Astrocyte of the hippocampus (primary cell): ENCODE results near the gene FRMPD4.

ENCODE experiments used
- DNase-seq: peaks from one replicate; pipeline ENCODE4 v3.0.0; 2011; ENCODE audit warnings: low read depth, low spot score

FRMPD4 gene

DNA sequence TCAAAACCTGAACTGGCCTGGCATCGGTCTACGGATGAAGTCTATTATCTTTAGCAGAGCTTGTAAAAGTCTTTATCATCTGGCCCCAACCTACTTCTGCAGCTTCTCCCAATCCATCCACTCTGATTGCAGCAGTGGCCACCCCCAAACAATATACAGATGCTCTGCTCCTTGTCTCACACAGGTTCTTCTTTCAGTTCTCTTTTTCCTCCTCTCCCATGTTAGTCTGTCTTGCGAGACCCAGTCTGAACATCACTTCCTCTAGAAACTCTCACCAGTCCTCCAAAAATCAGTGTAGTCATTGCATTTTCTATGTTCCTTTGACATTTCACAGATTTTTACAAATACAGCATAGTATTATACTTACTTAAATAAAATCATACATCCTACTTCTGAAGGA is 163.0 kb downstream of the FRMPD4 start:
- DNase-seq = no peak

DNA sequence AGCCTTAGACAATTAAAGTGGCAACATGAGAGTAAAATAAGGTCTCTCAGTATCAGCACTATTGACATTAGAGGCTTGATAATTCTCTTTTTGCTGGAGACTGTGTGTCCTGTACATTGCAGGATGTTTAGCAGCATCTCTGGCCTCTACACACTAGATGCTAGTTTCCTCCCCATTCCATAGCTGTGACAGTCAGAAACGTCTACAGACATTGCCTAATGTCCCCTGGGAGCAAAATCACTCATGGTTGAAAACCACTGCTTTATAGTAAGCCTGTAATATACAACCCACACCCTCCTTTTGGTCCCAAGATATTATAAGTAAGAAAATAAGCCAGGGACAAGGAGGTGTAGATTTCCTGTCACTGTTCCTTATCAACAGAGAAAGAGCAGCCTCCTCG is 166.0 kb downstream of the FRMPD4 start:
- no peak for DNase-seq

DNA sequence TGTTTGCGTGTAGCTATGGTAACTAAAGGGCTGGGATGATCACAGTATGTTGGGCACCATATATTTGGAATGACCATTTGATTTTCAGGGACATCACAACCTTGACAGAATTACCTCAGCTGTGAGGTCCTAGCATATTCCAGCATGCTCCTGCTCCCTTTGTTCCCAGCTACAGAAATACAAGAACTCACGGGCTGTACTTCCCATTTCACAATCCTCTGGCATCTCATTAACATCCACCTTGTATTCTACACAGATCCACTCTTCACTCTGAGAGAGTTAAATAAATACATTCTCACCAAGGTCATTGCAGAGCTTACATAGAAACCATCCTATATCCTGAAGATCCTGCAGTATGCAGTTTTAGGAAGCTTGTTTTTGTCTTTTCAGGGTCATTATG is 169.7 kb downstream of the FRMPD4 start:
- DNase-seq = no peak

DNA sequence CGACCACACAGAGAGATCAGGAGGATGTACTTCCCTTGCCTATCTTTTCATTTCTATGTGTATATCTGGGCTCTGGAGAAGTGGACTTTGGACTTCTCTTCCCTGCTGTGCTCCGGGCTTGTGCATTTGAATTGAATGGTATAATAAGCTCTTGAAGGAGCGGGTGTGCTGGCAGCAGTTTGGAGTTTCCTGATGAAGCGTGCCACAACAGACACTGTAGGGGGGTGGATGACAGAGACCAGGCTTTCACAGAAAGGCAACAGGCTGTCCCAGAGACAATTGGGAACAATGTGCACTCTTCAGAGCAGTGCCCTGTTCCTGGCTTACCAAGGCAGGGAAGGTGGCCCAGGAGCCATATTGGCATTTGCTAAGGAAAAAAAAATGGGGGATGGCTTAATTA is 170.1 kb downstream of the FRMPD4 start:
- no peak for DNase-seq

DNA sequence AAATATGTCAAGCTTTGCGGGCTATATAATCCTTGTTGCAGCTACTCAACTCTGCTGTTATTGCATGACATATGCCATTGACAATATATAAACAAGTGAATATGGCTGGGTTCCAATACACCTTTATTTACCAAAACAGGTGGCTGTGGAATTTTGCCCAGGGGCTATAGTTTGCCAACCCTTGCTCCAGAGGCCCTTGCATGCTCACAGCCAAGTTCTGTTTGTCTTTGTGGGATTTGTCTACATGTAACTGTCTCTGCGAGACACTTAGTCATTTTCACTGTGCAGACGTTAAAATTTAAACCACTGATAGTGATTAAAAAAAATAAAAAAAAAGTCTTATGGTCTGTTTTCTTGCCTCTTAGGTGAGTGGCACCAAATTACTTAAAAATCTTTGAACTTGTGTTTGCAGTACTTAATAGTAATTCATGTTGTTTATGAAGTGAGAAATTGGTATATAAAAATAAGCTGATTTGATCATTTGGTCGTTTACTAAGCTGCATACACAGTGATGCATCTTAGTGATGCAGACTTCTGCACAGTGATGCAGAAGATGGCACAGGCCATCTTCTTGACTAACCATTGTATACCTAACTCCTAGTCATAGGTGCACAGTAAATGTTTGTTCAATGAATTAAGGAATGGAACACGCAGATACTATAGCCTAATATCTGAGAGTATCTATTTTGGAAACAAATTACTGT is 170.9 kb downstream of the FRMPD4 start:
- DNase-seq = no peak

DNA sequence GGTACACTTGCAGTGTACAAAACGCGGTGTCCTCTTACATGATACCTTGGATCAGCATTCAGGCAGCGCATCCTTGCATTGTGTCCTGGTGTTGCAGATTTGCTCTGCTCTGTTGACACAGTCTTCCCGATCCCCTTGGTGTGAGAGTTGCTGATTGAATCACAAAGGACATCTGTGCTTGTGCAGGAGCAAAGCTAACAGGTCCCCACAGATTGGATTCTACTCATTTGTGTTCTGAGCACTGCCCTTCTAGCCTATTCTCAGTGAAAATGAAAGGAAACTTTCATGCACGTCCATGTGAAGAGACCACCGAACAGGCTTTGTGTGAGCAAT is 171.4 kb downstream of the FRMPD4 start:
- no peak for DNase-seq

DNA sequence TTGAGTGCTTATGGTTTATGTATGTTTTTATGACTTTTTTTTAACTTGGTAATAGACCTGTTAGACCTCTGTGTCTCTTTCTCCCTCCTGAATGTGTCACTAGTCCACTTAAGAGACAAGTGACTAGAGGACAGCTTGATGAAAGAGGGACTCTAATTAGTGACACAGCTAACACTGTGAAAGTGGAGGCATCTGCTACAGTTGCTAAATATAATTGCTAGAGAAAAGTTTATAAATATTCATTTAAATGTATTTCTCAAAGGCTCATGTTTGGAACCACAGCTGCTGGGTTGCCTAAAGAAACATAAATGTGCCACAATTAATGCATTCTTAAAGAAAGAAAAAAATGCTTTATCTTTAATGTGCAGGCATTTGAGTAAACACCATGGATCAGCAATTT is 176.4 kb downstream of the FRMPD4 start:
- no peak for DNase-seq

DNA sequence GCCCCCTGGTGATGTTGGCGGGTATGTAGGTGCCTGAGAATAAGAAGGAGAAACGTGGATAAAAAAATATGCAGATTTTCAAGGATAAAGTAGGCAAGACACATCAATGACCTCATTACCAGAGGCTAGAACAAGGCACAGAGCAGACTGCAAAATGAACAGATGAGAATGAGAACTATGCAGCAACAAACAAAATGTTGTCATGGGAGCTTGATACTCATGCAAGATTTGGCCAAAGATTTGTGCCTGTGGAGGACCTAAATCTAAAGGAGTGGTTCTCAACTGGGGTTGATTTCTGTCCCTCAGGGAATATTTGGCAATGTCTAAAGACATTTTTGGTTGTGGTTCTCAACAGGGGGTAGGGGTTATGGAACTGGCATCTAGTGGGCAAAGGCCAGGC is 177.3 kb downstream of the FRMPD4 start:
- no peak for DNase-seq

DNA sequence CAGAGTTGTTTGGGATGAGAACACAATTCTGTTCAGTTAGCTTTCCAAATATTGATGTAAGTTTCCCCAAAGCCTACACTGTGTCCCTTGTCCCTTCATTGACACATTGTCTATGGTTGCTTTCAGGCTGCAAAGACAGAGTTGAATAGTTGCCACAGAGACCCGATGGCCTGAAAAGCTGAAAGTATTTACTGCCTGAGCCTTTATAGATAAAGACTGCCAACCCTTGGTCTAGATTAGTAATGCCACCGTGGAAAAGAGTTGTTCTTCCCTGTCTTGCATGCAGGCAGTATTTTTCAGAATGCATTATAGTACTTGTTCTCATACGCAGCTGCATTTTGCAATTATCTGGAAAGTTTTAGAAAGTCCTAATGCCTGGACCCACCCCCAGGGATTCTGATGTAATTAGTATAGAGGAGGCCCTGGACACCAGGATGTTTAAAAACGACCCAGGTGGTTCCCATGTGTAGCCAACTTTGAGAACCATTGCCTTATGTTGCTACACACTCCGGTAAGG is 180.8 kb downstream of the FRMPD4 start:
- DNase-seq = no peak

DNA sequence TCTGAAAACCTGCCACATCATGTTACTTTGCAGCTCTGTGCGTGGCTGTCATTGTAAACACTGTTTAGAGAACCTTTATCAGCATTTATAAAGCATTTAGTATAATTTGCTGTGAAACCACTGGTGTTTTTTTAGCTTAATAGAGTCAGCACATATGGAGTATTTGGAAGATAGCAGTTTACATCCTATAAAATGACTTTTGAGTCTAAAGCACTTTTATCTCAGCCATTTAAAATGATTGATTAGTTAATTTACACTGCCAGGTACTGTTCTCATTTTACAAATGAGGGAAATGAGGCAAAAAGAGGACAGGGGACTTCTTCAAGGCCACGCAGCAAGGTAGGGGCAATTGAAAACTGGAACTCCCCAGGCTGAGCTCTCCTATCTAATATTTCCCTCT is 181.7 kb downstream of the FRMPD4 start:
- DNase-seq = no peak

DNA sequence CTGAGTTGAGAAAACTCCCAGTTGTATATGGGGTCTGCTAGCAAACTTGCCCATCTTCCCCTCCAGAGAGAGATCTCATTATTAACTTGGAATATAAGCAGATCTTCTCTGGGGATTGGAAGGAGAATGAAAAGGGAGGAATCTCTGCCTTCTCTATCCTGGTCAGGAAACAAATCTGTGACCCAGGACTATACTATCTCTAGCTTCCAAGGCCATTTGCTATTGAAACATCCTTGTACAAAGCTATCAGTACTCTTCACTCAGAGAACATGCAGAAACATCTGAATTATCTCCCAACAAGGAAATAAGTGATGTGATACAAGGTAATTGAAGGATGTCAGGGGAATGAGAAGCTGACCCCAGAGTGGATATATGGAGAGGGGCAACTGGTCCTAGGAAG is 183.8 kb downstream of the FRMPD4 start:
- no peak for DNase-seq

DNA sequence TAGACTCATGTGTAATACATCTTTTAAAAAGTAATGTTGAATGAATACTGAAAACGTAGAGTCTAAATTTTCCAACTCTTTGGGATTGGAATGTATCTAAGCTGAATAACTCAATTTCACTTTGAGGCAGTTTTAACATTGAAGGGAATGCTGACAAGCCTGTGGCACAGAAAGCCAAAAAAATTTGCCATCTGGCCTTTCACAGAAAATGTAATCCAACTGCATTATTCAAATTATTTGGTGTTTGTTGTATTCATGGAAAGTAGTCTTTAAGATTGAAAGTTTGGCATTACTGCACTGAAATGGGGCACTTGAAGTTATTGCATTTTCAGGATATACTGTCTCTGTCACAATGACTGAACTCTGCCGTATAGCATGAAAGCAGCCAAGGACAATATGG is 186.9 kb downstream of the FRMPD4 start:
- DNase-seq = no peak

DNA sequence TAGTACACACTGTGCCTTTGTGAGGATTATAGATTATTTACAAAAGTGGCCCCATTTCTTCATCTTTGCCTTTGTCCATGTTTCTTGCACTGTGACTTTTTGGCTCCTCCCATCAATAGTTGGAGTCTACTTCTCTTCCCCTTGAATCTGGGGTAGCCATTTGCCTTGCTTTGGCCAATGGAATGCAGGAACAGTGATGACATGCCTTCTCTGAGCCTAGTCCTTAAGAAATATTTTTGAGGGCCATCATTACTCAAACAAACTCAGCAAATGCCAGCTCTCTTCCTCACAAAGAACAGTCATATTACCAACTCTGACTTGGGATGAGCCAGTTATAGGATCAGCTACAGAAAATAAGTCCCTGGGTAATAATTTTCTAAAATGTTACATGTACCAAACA is 189.6 kb downstream of the FRMPD4 start:
- no peak for DNase-seq

DNA sequence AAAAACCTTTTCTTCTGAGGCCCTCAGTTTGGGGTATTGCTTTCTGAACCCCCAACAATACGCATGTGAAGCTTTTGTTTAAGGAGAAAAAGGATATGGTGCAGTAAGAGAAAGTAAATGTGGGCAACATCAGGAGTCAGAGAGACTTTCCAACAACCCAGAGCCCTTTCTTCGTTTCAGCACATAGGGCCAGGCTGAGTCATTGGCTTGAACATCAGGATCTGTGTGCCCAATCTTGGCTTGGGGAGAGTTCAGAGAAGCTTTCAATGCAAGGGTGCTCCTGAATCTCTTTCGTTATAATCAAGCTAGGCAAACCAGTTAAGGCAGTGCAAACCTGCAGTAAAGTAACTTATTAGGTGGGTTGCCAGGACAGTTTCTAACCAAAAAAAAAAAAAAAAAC is 191.2 kb downstream of the FRMPD4 start:
- DNase-seq = no peak

DNA sequence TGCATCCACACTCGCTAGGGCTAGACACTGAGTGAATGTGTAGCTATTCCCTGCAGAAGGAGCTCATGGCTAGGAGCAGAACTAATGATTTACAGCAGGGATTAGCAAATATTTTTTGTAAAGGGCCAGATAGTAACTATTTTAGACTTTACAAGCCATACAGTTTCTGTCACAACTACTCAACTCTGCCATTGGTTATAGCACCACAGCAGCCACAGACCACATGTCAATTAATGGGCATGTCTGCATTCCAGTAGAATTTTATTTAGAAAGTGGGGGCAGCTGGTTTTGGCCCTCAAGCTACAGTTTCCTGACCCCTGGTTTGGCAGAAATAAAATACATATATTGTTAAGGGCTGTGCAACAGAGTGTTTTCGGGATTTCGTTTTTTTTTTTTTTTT is 192.6 kb downstream of the FRMPD4 start:
- no peak for DNase-seq

DNA sequence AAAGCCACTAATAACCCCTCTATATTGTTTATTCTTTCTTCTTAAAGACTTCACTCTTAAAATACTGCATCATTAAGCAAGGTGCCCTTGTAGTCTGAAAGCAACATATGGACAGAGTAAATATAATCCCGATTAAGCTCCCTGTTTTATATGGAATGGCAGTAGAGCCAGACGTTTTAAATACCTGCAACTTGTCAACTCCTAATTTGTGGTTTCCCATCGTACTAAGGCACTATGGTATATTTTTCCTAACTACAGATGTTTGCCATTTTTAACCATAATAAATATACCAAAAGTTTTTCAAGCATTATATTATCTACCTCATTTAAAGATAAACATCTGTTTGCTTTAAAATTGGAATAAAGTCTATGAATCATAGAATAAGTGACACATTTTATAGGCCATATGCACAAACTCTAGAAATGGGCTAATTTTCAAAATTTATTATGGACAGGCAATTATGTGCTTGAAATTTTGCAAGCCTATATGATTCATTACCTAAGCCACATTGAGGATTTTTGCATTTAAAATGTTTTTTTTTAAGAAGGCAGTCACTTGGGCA is 194.6 kb downstream of the FRMPD4 start:
- DNase-seq = no peak

DNA sequence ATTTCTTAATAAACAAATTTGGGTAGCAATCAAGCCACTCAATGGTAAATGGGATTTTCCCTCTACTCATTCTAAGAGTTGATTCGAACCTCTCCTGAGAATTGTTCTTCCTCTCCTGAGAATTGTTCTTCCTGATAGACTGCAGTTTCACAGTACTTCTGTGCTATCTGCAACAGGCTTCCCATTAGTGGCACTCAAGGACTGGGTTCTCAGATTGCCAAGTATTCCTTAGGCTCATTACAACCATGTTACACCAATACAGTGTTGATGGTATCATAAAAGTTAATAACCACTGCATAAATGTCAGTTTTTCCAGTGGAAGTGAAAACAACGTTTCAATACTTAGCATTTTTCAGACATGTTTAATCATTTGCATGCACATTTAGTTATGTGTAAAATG is 201.6 kb downstream of the FRMPD4 start:
- DNase-seq = no peak

DNA sequence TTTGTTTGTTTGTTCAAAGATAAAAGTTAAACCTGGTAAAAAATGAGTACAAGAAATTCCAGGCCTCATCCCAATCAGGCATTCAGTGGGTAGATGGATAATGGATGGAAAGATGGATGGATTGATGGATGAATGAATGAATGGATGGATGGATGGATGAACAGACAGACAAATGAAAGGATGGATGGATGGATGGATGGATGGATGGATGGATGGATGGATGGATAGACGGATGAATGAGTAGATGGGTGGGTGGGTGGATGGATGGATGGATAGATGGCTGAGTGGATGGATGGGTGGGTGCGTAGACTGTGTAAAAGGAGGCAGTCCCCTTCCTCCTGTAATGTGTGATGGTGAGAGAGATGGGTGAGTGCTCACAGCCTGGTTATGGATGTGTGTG is 206.7 kb downstream of the FRMPD4 start:
- DNase-seq = no peak

DNA sequence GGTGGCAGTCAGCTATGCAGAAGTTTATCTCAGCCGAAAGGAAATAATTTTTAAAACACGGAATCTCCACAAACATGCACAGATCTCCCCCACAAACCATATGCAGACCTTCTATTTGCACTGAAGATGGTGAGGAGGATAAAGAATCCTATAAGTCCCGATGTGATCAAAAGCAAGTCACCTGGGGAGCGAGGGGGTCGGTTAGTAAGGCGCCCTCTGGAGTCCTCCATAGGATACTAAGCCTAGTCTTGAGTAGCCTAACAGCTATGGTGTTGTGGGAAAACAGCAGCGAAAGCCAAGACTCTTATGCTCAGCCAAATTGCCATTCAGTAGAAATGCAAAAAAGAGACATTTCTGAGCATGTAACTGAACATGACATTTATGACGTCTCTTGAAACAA is 210.9 kb downstream of the FRMPD4 start:
- no peak for DNase-seq

DNA sequence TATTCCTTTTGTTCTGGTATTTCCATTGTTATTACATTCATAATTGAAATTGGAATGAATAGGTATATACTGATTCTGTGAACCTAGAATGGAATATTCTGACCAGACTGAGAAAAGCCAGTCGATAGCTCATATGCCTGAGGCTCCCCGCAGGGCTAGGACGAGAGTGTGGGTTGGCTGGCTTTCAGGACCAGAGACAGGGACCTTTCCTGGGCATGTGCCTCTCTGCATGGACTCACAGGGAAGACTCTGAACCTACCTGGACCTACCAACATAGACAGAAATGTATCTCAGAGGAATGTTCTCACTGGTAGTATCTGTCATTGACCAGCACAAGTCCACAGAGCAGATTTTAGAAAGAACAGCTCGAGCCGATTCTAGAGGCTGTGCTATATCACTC is 214.6 kb downstream of the FRMPD4 start:
- no peak for DNase-seq

DNA sequence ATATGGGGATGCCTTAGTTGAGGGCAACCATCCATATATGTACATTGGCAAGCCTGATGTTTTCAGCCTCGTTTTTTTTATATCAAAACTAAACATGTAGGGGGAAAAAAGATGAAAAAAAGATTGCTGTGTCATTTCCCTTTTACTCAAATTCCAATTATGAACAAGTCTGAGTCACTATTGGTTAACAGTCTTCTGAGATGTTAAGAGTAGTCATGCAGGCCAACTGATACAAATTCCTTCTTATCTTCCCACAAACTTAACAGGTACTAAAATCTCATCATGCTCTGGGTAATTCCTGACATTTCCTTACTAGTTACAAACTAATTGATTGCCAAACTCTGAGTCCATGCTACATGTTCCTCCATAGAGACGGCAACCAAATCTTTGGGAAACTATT is 222.1 kb downstream of the FRMPD4 start:
- DNase-seq = peak; percentile 19

DNA sequence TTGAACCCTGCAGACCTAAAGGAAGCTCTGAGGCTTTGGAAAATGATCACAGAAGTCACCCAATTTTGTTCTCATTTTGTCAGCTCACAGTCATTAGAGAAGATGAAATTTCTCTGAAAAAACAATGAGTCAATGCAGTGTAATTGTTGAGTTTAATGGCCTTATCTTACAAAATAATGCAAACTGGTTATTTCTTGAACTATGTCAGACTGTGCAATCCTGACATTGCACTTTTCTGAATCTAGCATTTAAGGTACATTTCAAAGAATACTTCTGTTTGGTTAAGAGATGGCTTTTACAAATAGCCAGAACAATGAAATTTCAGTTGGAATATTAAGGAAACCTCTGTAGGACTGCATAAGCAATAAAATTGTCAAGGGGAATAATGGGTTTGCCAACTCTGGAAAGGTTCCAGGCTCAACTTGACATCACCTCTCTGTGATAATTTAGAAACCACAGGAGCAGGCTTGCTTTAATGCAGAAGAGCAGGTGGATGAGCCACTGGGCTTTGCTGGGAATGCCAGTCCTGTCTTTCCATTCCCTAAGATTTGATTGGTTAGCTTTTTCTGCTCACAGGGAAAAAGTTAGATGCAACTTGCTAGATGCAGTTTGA is 222.8 kb downstream of the FRMPD4 start:
- DNase-seq = no peak

DNA sequence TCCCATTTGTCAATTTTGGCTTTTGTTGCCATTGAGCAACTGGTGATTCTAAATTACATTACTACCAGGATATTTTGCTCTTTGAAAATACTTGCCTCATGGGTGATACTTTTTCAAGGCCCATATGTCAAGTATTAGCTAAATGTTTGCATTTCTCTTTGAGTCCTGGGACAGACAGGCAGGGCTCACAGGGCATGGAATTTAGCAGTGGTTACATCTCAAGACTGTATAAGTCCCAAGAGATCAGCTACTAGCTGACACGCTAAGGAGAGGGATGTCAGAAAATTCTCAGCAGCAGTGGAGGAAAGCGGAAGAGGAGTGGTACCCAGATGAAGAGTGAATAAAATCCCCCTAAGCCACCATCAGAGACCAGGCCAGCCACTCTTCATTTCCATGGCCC is 224.9 kb downstream of the FRMPD4 start:
- DNase-seq = no peak
